ENCODE results near the gene CD46. TPM values are rescaled to one million over a fixed set of nuclear protein-coding genes. Genes with fewer than 3 reads are reported as not detected.

CD46 gene
- total and polyA plus RNA-seq, 2 donors (not counting 1 experiment from before 2014, with no cell fraction given): 38.6 to 173 TPM

GRCh38 chr1:207826557-207827487, 75.0 kb downstream of the CD46 start:
- POLR2A ChIA-PET: interaction anchor here (0.6 to 1.2 kb wide), 5 partner anchors 16 to 49 kb away, joined by 3 to 8 read pairs (median 3); no protein-coding TSS in a partner anchor
- H3K79me2 ChIP-seq (ENCODE audit: control insufficient read depth, insufficient read depth, low read length): peaks cover 91% of the 10 kb centered on the region
- H3K4me1 Mint-ChIP-seq: peaks cover 89% of the 10 kb centered on the region

More at GRCh38 chr1:207826557-207827487, 75.0 kb downstream of the CD46 start:
- Histone ChIP-seq H3K27me3 (replicated peaks in 1 of 4; ENCODE audit: control extremely low read depth in 1 of 4, control insufficient read depth in 3 of 4, insufficient read depth in 4 of 4, low read length in 3 of 4) (no peaks in the 10 kb centered on the region), H3K27ac (ENCODE audit: low read length in 2 of 2) (peak overlapping the region; percentile 93 to 96), H3K9me3 (ENCODE audit: control extremely low read depth in 1 of 3, control insufficient read depth in 2 of 3, insufficient read depth in 1 of 3, low read length in 2 of 3) (no peaks in the 10 kb centered on the region), H2AFZ (ENCODE audit: insufficient read depth, low read depth, low read length, poor library complexity, severe bottlenecking) (peak overlapping the region; percentile 46), H3K36me3 (replicated peaks in 1 of 2; ENCODE audit: control extremely low read depth in 1 of 2, control insufficient read depth in 1 of 2, extremely low read depth in 1 of 2, insufficient read depth in 2 of 2, low read length in 1 of 2) (peaks cover under 1 to 1% of the 10 kb centered on the region in 2 experiments), H3K9ac (ENCODE audit: low read length) (peak overlapping the region; percentile 69), H3K4me2 (replicated peaks; ENCODE audit: low read depth, low read length, poor library complexity, severe bottlenecking) (peak overlapping the region; percentile 83), H3K4me3 (ENCODE audit: control extremely low read depth in 1 of 5, extremely low read depth in 1 of 5, insufficient read depth in 1 of 5, low read depth in 2 of 5, low read length in 4 of 5) (peak overlapping the region; percentile 31 to 67 (median 48)), H4K20me1 (ENCODE audit: control insufficient read depth, insufficient read depth, low read length, poor library complexity, severe bottlenecking) (peaks cover 5% of the 10 kb centered on the region), H3K4me1 (ENCODE audit: control insufficient read depth in 2 of 2, insufficient read depth in 2 of 2, low read length in 2 of 2) (peaks cover 66 to 78% of the 10 kb centered on the region in 2 donors)
- ATAC-seq (ENCODE audit: low read depth) (no peak), DNase-seq (peak; percentile 13)
- WGBS (ENCODE audit: insufficient coverage): 82% methylated on average over 18 of the region's 18 CpGs
- no peak for TF ChIP-seq EZH2 (IDR thresholded peaks at IDR 0.05; ENCODE audit: borderline replicate concordance, insufficient read depth, low read depth, low read length, poor library complexity, severe bottlenecking)
- no peak for TF ChIP-seq CTCF (IDR thresholded peaks at IDR 0.05)
- CTCF ChIA-PET: interaction anchor here (0.7 to 20.3 kb wide), 12 partner anchors 8 to 137 kb away, joined by 3 to 526 read pairs (median 5); no protein-coding TSS in a partner anchor
- intact Hi-C loops (cut with micrococcal nuclease): no loop called here
- Mint-ChIP-seq H3K4me3 (peak overlapping the region; percentile 99), H3K27me3 (peaks cover 4% of the 10 kb centered on the region), H3K9me3 (ENCODE audit: insufficient read depth) (no peaks in the 10 kb centered on the region), H3K27ac (peak overlapping the region; percentile 99)
